Measurements from ENCODE around the gene TASOR2. TPM values are rescaled to one million over a fixed set of nuclear protein-coding genes. Genes with fewer than 3 reads are reported as not detected.

The TASOR2 gene
- total RNA-seq, 1 experiment from 2014 or later = 80.3 TPM

- TF ChIP-seq ZFX (IDR thresholded peaks at IDR 0.05) (no peak), CBX3 (IDR thresholded peaks at IDR 0.05; ENCODE audit: low read depth) (no peak), RAD21 (IDR thresholded peaks at IDR 0.05; ENCODE audit: low read depth) (no peak), EGR1 (IDR thresholded peaks at IDR 0.05; ENCODE audit: low read depth) (no peak), SIN3A (IDR thresholded peaks at IDR 0.05; ENCODE audit: low read depth) (no peak)
Observed at GRCh38 chr10:5639066-5639465, 45.6 kb upstream of the TASOR2 start (continued).

- Histone ChIP-seq H3K36me3 (ENCODE audit: control insufficient read depth in 1 of 2, insufficient read depth in 2 of 2, low read length in 2 of 2) (peaks cover 0 to 4% of the 10 kb centered on the region in 2 experiments; a peak in 3 of 4 replicates), H3K9ac (ENCODE audit: low read length) (no peak overlapping the region), H3K4me2 (ENCODE audit: low read length) (no peak overlapping the region), H3K4me1 (ENCODE audit: control insufficient read depth in 1 of 2, insufficient read depth in 2 of 2, low read length in 2 of 2) (no peaks in the 10 kb centered on the region), H4K20me1 (ENCODE audit: insufficient read depth) (no peaks in the 10 kb centered on the region), H3K27ac (ENCODE audit: low read depth, low read length) (no peak overlapping the region), H3K9me2 (ENCODE audit: insufficient read depth) (no peaks in the 10 kb centered on the region), H3K27me3 (ENCODE audit: insufficient read depth, low read length) (no peaks in the 10 kb centered on the region), H2AFZ (ENCODE audit: low read depth, low read length, poor library complexity, severe bottlenecking) (no peak overlapping the region), H3K4me3 (replicated peaks in 1 of 2; ENCODE audit: low read depth in 1 of 2, low read length in 2 of 2) (no peak overlapping the region), H3K9me3 (ENCODE audit: control insufficient read depth in 1 of 2, insufficient read depth in 1 of 2, low read depth in 1 of 2, low read length in 2 of 2) (no peaks in the 10 kb centered on the region), H3K79me2 (ENCODE audit: insufficient read depth, low read length) (no peaks in the 10 kb centered on the region)
- intact Hi-C loops (cut with micrococcal nuclease) = no loop called here
- no peak for ATAC-seq
- no TSS peak for BruUV-seq (replicated peaks)
- ChIA-PET RAD21 (ENCODE audit: low non-redundant PET in 1 of 2, low total read pairs in 2 of 2, uncharacterized antibody in 2 of 2, unreplicated experiment in 2 of 2) (no interaction called here), CTCF (no interaction called here), POLR2A (no interaction called here)
- TF ChIP-seq POLR2A (IDR thresholded peaks at IDR 0.05; ENCODE audit: borderline replicate concordance, extremely low read depth, insufficient read depth, insufficient read length) (no peak), JUND (IDR thresholded peaks at IDR 0.05) (no peak), YY1 (IDR thresholded peaks at IDR 0.05; ENCODE audit: extremely low read depth, insufficient replicate concordance, low read depth, low read length) (no peak)
- DNase-seq (ENCODE audit: low read depth, low spot score) = no peak
Observed at GRCh38 chr10:5640036-5640435, 44.6 kb upstream of the TASOR2 start.

GRCh38 chr10:5640501-5640900, 44.1 kb upstream of the TASOR2 start:
- no peak overlapping the region for H2AFZ ChIP-seq (ENCODE audit: low read depth, low read length, poor library complexity, severe bottlenecking)
- BruUV-seq (replicated peaks) = no TSS peak
- no peaks in the 10 kb centered on the region for H4K20me1 ChIP-seq (ENCODE audit: insufficient read depth)
- H3K4me3 ChIP-seq (replicated peaks in 1 of 2; ENCODE audit: low read depth in 1 of 2, low read length in 2 of 2) = no peak overlapping the region
- RAD21 ChIA-PET (ENCODE audit: low non-redundant PET in 1 of 2, low total read pairs in 2 of 2, uncharacterized antibody in 2 of 2, unreplicated experiment in 2 of 2) = no interaction called here
- H3K36me3 ChIP-seq (ENCODE audit: control insufficient read depth in 1 of 2, insufficient read depth in 2 of 2, low read length in 2 of 2) = peaks cover 0 to 4% of the 10 kb centered on the region in 2 experiments; a peak in 3 of 4 replicates
- no peak for ATAC-seq
- CTCF ChIA-PET = no interaction called here
- H3K9ac ChIP-seq (ENCODE audit: low read length) = no peak overlapping the region
- no peaks in the 10 kb centered on the region for H3K27me3 ChIP-seq (ENCODE audit: insufficient read depth, low read length)
- H3K27ac ChIP-seq (ENCODE audit: low read depth, low read length) = no peak overlapping the region
- no peak for DNase-seq (ENCODE audit: low read depth, low spot score)
- H3K4me2 ChIP-seq (ENCODE audit: low read length) = no peak overlapping the region
- POLR2A ChIA-PET = no interaction called here
- no peaks in the 10 kb centered on the region for H3K79me2 ChIP-seq (ENCODE audit: insufficient read depth, low read length)
- no peak for TF ChIP-seq SRF (IDR thresholded peaks at IDR 0.05; ENCODE audit: low read depth)
- no peak for TF ChIP-seq ZNF274 (IDR thresholded peaks at IDR 0.05; ENCODE audit: low read depth, low read length)
- TF ChIP-seq CEBPB (IDR thresholded peaks at IDR 0.05; ENCODE audit: low read depth) = no peak
- no peak for TF ChIP-seq POLR2AphosphoS5 (IDR thresholded peaks at IDR 0.05; ENCODE audit: low read depth, low read length)
- no peak for TF ChIP-seq ZBTB33 (IDR thresholded peaks at IDR 0.05; ENCODE audit: extremely low read depth, insufficient replicate concordance, low read length)
- TF ChIP-seq TCF7L2 (IDR thresholded peaks at IDR 0.05; ENCODE audit: borderline replicate concordance, extremely low read depth, insufficient read depth, insufficient read length) = no peak
- intact Hi-C loops (cut with micrococcal nuclease) = no loop called here
- H3K9me2 ChIP-seq (ENCODE audit: insufficient read depth) = no peaks in the 10 kb centered on the region
- no peaks in the 10 kb centered on the region for H3K4me1 ChIP-seq (ENCODE audit: control insufficient read depth in 1 of 2, insufficient read depth in 2 of 2, low read length in 2 of 2)
- H3K9me3 ChIP-seq (ENCODE audit: control insufficient read depth in 1 of 2, insufficient read depth in 1 of 2, low read depth in 1 of 2, low read length in 2 of 2) = no peaks in the 10 kb centered on the region

Measured in HCT116 (cell line).